Nephron progenitor cell (in vitro differentiated cells): ENCODE results near the gene ARPP19.

Experiments used
- DNase-seq: peaks from one replicate; pipeline ENCODE4 v3.0.0; 2021
- H3K27ac Mint-ChIP-seq: 2 replicates; pipeline ENCODE4 v1.8.0; 2021; ENCODE audit warnings: mild to moderate bottlenecking, moderate library complexity, mixed read lengths
- H3K27me3 Mint-ChIP-seq: 2 replicates; pipeline ENCODE4 v1.8.0; 2021; ENCODE audit warnings: mild to moderate bottlenecking, low read depth, mixed read lengths; ENCODE audit not compliant: poor library complexity
- H3K36me3 Mint-ChIP-seq: 2 replicates; pipeline ENCODE4 v1.8.0; 2021; ENCODE audit warnings: low read depth, mixed read lengths
- H3K4me1 Mint-ChIP-seq: 2 replicates; pipeline ENCODE4 v1.8.0; 2021; ENCODE audit warnings: mixed read lengths
- H3K4me3 Mint-ChIP-seq: 2 replicates; pipeline ENCODE4 v1.8.0; 2021; ENCODE audit warnings: mild to moderate bottlenecking, moderate library complexity, mixed read lengths
- H3K9me3 Mint-ChIP-seq: 2 replicates; pipeline ENCODE4 v1.8.0; 2021; ENCODE audit warnings: mild to moderate bottlenecking, moderate library complexity, mixed read lengths
- TF ChIP-seq, protein P1 (sequence below): fragments of 200-600 bp; sonication (generic); IDR thresholded peaks from 2 replicates; pipeline ENCODE4 v1.5.0; 2021; ENCODE audit warnings: antibody characterized with exemption

Gene ARPP19

DNA sequence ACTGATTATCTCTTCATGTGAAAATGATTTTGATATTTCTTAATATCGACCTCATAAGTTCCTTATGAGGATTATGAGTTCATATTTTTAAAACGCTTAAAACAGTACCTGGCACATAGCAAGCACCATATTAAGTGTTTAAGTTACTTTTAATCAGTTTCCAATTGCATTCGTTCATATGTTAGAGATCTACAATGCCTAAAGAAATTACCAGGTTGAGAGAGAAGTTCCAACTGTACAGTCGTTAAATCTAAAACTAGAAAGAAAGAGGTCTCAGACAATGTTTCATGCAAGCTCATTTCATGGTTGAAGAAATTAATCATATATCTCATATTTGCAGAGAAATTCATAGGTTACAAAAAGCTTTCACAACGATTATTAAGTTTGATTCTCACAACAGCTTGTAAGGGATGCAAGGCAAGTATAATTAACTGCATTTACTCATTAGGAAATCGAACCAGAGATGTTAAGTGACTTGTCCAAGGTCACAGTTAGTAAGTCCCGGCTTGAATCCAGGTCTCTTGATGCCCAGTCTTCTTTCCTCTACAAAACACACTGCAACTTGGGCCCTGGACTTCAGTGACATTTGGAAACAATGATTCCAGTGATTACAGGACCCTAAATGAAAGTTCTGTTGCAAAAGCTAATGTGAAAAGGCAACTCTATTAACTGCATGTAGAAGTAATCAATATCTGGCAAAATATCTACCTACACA is 41.5 kb downstream of the ARPP19 start:
- DNase-seq, result no peak
- Mint-ChIP-seq H3K4me1 (peaks cover 7% of the 10 kb centered on the region), H3K9me3 (no peaks in the 10 kb centered on the region), H3K27ac (no peak overlapping the region), H3K27me3 (peaks cover 75% of the 10 kb centered on the region), H3K4me3 (peak overlapping the region; percentile 90), H3K36me3 (no peaks in the 10 kb centered on the region)
- TF ChIP-seq, protein P1, sequence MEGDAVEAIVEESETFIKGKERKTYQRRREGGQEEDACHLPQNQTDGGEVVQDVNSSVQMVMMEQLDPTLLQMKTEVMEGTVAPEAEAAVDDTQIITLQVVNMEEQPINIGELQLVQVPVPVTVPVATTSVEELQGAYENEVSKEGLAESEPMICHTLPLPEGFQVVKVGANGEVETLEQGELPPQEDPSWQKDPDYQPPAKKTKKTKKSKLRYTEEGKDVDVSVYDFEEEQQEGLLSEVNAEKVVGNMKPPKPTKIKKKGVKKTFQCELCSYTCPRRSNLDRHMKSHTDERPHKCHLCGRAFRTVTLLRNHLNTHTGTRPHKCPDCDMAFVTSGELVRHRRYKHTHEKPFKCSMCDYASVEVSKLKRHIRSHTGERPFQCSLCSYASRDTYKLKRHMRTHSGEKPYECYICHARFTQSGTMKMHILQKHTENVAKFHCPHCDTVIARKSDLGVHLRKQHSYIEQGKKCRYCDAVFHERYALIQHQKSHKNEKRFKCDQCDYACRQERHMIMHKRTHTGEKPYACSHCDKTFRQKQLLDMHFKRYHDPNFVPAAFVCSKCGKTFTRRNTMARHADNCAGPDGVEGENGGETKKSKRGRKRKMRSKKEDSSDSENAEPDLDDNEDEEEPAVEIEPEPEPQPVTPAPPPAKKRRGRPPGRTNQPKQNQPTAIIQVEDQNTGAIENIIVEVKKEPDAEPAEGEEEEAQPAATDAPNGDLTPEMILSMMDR, result no peak

DNA sequence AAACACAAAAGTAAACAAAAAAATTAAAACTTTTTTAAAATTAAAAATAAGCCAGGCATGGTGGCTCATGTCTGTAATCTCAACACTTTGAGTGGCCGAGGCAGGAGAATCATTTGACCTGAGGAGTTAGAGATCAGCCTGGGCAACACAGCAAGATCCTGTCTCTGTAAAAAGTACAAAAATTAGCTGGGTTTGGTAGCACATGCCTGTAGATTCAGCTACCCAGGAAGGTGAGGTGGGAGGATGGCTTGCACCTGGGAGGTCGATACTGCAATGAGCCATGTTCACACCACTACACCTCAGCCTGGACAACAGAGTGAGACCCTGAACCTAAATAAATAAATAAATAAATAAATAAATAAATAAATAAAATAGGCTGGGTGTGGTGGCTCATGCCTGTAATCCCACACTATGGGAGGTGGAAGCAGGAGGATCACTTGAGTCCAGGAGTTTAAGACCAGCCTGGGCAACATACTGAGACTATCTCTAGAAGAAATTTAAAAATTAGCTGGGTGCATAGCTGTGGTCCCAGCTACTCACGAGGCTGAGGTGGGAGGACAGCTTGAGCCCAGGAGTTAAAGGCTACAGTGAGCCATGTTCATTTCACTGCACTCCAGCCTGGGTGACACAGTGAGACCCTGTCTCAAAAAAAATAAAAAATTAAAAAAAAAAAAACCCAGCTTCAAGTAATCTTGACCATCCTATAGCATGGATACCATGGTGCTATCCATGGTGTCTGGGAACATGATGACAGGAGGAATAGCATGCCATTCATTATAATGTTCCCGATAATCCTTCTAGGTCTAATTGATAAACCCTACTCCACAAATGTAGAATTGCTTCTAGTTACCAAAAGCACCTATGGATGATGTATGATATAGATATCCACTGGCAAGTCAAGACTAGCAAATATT is 44.4 kb downstream of the ARPP19 start:
- no peak overlapping the region for H3K27ac Mint-ChIP-seq
- H3K36me3 Mint-ChIP-seq, result no peaks in the 10 kb centered on the region
- TF ChIP-seq, protein P1, result no peak
- H3K4me1 Mint-ChIP-seq, result no peaks in the 10 kb centered on the region
- H3K9me3 Mint-ChIP-seq, result no peaks in the 10 kb centered on the region
- no peak for DNase-seq
- no peak overlapping the region for H3K4me3 Mint-ChIP-seq
- H3K27me3 Mint-ChIP-seq, result peaks cover 49% of the 10 kb centered on the region

DNA sequence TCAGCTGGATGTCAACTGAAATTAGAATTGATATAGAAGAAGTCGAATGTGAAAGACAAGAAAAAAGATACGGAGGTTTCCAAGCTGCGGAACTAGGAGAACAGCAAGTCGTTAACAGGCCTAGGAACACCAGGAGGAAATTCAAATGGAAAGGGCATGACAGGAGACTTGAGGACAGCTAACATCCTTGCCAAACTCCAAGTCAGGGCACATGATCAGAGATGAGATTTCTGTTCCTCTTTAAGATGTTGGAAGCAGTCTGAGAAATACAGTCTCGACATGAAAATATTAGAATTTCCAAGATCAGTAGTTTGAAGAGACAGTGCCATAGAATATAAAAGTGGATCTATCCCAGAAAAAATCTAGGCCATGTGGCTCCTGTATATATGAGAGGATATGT is 45.2 kb downstream of the ARPP19 start:
- H3K27me3 Mint-ChIP-seq, result peaks cover 45% of the 10 kb centered on the region
- no peaks in the 10 kb centered on the region for H3K9me3 Mint-ChIP-seq
- H3K27ac Mint-ChIP-seq, result no peak overlapping the region
- TF ChIP-seq, protein P1, result no peak
- H3K36me3 Mint-ChIP-seq, result no peaks in the 10 kb centered on the region
- H3K4me1 Mint-ChIP-seq, result no peaks in the 10 kb centered on the region
- no peak overlapping the region for H3K4me3 Mint-ChIP-seq
- no peak for DNase-seq

DNA sequence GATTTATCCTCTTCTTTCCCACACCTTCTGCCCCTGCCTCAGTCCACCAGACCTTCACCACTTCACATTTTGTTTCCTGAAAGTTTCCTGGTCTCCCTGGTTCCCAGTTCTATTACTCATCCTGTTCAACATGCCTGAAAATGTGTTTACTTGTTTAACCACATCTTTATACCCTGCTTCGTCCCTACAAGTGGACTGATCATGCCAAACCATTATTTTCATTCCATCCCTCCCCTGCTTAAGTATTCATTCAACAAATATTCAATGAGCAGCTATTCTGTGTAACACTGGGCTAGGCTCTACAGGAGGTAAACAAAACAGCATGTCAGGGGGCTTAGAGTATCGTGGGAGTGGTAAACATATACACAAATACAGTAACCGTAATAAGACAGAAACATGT is 45.6 kb downstream of the ARPP19 start:
- no peak overlapping the region for H3K27ac Mint-ChIP-seq
- TF ChIP-seq, protein P1, result no peak
- no peaks in the 10 kb centered on the region for H3K9me3 Mint-ChIP-seq
- no peak for DNase-seq
- peaks cover 46% of the 10 kb centered on the region for H3K27me3 Mint-ChIP-seq
- no peaks in the 10 kb centered on the region for H3K36me3 Mint-ChIP-seq
- H3K4me3 Mint-ChIP-seq, result no peak overlapping the region
- H3K4me1 Mint-ChIP-seq, result no peaks in the 10 kb centered on the region

DNA sequence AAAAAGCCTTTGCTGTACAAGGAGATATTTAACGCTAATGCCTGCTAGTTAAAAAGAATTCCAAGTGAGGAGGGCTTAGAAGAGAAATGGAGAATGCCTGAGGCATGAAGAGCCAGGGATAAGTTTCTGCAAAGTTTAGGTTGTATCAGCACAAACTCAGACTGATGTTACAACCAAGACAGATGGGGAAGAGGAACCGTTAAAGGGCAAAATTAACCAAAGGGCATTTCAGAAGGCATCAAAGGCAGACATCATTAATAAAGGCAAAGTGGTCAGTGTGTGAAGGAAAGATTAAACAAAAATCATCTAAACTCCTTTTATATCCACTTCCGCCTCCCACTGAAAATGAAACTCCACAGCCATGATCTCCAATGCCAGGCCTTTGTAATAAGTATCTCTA is 47.1 kb downstream of the ARPP19 start:
- H3K4me3 Mint-ChIP-seq, result no peak overlapping the region
- no peak for DNase-seq
- H3K36me3 Mint-ChIP-seq, result no peaks in the 10 kb centered on the region
- peaks cover 34% of the 10 kb centered on the region for H3K27me3 Mint-ChIP-seq
- no peak overlapping the region for H3K27ac Mint-ChIP-seq
- TF ChIP-seq, protein P1, result no peak
- no peaks in the 10 kb centered on the region for H3K4me1 Mint-ChIP-seq
- no peaks in the 10 kb centered on the region for H3K9me3 Mint-ChIP-seq
